ENCODE results near the gene FBN3. TPM values are rescaled to one million over a fixed set of nuclear protein-coding genes. Genes with fewer than 3 reads are reported as not detected.

Gene FBN3
- polyA plus RNA-seq, 1 donor from 2014 or later, result 4.5 TPM

Other genes starting within 250 kb of the FBN3 start
- 76.0 TPM for gene MAP2K7, start 245.7 kb downstream of the FBN3 start, polyA plus RNA-seq (ENCODE audit: insufficient read depth, low read depth, low replicate concordance)
- gene TGFBR3L, start 234.8 kb downstream of the FBN3 start, polyA plus RNA-seq (ENCODE audit: insufficient read depth, low read depth, low replicate concordance), result 13.6 TPM
- gene SNAPC2, start 229.3 kb downstream of the FBN3 start, polyA plus RNA-seq (ENCODE audit: insufficient read depth, low read depth, low replicate concordance), result 56.5 TPM
- gene CTXN1, start 223.5 kb downstream of the FBN3 start, polyA plus RNA-seq (ENCODE audit: insufficient read depth, low read depth, low replicate concordance), result 260 TPM
- gene TIMM44, start 205.9 kb downstream of the FBN3 start, polyA plus RNA-seq (ENCODE audit: insufficient read depth, low read depth, low replicate concordance), result 51.2 TPM
- 116 TPM for gene ELAVL1, start 144.0 kb downstream of the FBN3 start, polyA plus RNA-seq (ENCODE audit: insufficient read depth, low read depth, low replicate concordance)
- gene CCL25, start 96.8 kb downstream of the FBN3 start, polyA plus RNA-seq (ENCODE audit: insufficient read depth, low read depth, low replicate concordance), result not detected
- 195 TPM for gene CERS4, start 59.8 kb upstream of the FBN3 start, polyA plus RNA-seq (ENCODE audit: insufficient read depth, low read depth, low replicate concordance)
- gene CD320, start 158.8 kb upstream of the FBN3 start, polyA plus RNA-seq (ENCODE audit: insufficient read depth, low read depth, low replicate concordance), result 131 TPM
- 370 TPM for gene NDUFA7, start 171.8 kb upstream of the FBN3 start, polyA plus RNA-seq (ENCODE audit: insufficient read depth, low read depth, low replicate concordance)
- gene RPS28, start 171.9 kb upstream of the FBN3 start, polyA plus RNA-seq (ENCODE audit: insufficient read depth, low read depth, low replicate concordance), result 2,519 TPM
- gene KANK3, start 193.7 kb upstream of the FBN3 start, polyA plus RNA-seq (ENCODE audit: insufficient read depth, low read depth, low replicate concordance), result 3.2 TPM
- 23.4 TPM for gene ANGPTL4, start 214.6 kb upstream of the FBN3 start, polyA plus RNA-seq (ENCODE audit: insufficient read depth, low read depth, low replicate concordance)
- gene RAB11B, start 240.8 kb upstream of the FBN3 start, polyA plus RNA-seq (ENCODE audit: insufficient read depth, low read depth, low replicate concordance), result 561 TPM

Measured in brain (organoid and tissue), 1 donor.